BLaER1 (cell line): ENCODE results near the gene TTC7B.

Experiments used
- H3K27ac ChIP-seq: shearing (Covaris generic); formaldehyde crosslinking; 2 replicates; pipeline ENCODE4 v1.8.1; 2022
- H3K27me3 ChIP-seq: shearing (Covaris generic); formaldehyde crosslinking; 2 replicates; pipeline ENCODE4 v1.8.1; 2022
- H3K36me3 ChIP-seq: shearing (Covaris generic); formaldehyde crosslinking; 2 replicates; pipeline ENCODE4 v1.8.1; 2022
- H3K4me1 ChIP-seq: shearing (Covaris generic); formaldehyde crosslinking; 2 replicates; pipeline ENCODE4 v1.8.1; 2022
- H3K4me2 ChIP-seq: shearing (Covaris generic); formaldehyde crosslinking; 2 replicates; pipeline ENCODE4 v1.8.1; 2022
- H3K4me3 ChIP-seq: shearing (Covaris generic); formaldehyde crosslinking; 2 replicates; pipeline ENCODE4 v1.8.1; 2022
- H3K9ac ChIP-seq: shearing (Covaris generic); formaldehyde crosslinking; 2 replicates; pipeline ENCODE4 v1.8.1; 2022
- H3K9me3 ChIP-seq: shearing (Covaris generic); formaldehyde crosslinking; 2 replicates; pipeline ENCODE4 v1.8.1; 2022
- H4K20me1 ChIP-seq: shearing (Covaris generic); formaldehyde crosslinking; 2 replicates; pipeline ENCODE4 v1.8.1; 2022
- Cebpa-rat ChIP-seq: shearing (Covaris generic); IDR thresholded peaks from 2 replicates; pipeline ENCODE4 v1.8.1; 2022

TTC7B gene

GRCh38 chr14:90507428-90507827 lies 308.8 kb downstream of the TTC7B start:
- Histone ChIP-seq H3K27me3 (no peaks in the 10 kb centered on the region), H3K4me2 (peak overlapping the region; percentile 77; the same call in 1 of the 2 replicates), H3K36me3 (no peaks in the 10 kb centered on the region), H4K20me1 (no peaks in the 10 kb centered on the region), H3K4me1 (peaks cover 68% of the 10 kb centered on the region), H3K9me3 (no peaks in the 10 kb centered on the region), H3K27ac (no peak overlapping the region), H3K9ac (no peak overlapping the region), H3K4me3 (no peak overlapping the region)
- TF ChIP-seq Cebpa-rat, result no peak

GRCh38 chr14:90506748-90507147 lies 309.5 kb downstream of the TTC7B start:
- Histone ChIP-seq H3K9me3 (no peaks in the 10 kb centered on the region), H3K4me2 (no peak overlapping the region), H3K4me1 (peaks cover 61% of the 10 kb centered on the region), H3K4me3 (no peak overlapping the region), H3K9ac (no peak overlapping the region), H3K27me3 (no peaks in the 10 kb centered on the region), H4K20me1 (no peaks in the 10 kb centered on the region), H3K27ac (no peak overlapping the region), H3K36me3 (no peaks in the 10 kb centered on the region)
- TF ChIP-seq Cebpa-rat, result no peak

GRCh38 chr14:90505531-90505930 lies 310.7 kb downstream of the TTC7B start:
- Histone ChIP-seq H4K20me1 (no peaks in the 10 kb centered on the region), H3K4me1 (peaks cover 49% of the 10 kb centered on the region)
- TF ChIP-seq Cebpa-rat, result no peak

GRCh38 chr14:90504643-90505042 lies 311.6 kb downstream of the TTC7B start:
- no peaks in the 10 kb centered on the region for H3K27me3 ChIP-seq
- TF ChIP-seq Cebpa-rat, result no peak
- H3K9me3 ChIP-seq, result no peaks in the 10 kb centered on the region
- no peak overlapping the region for H3K4me2 ChIP-seq
- no peak overlapping the region for H3K4me3 ChIP-seq
- H3K27ac ChIP-seq, result no peak overlapping the region
- H3K36me3 ChIP-seq, result no peaks in the 10 kb centered on the region
- H3K4me1 ChIP-seq, result peaks cover 40% of the 10 kb centered on the region
- H4K20me1 ChIP-seq, result no peaks in the 10 kb centered on the region
- H3K9ac ChIP-seq, result no peak overlapping the region

More at GRCh38 chr14:90505531-90505930, 310.7 kb downstream of the TTC7B start:
- no peak overlapping the region for H3K9ac ChIP-seq
- no peak overlapping the region for H3K4me3 ChIP-seq
- H3K27ac ChIP-seq, result 0 out of 2 replicates have a peak overlapping the region, but pooled peaks have one; percentile 7
- H3K4me2 ChIP-seq, result peak overlapping the region; percentile 21; the same call in 1 of the 2 replicates
- H3K9me3 ChIP-seq, result no peaks in the 10 kb centered on the region
- no peaks in the 10 kb centered on the region for H3K36me3 ChIP-seq
- H3K27me3 ChIP-seq, result no peaks in the 10 kb centered on the region

GRCh38 chr14:90503582-90503981 lies 312.6 kb downstream of the TTC7B start:
- no peaks in the 10 kb centered on the region for H3K36me3 ChIP-seq
- no peaks in the 10 kb centered on the region for H3K9me3 ChIP-seq
- H3K4me2 ChIP-seq, result no peak overlapping the region
- no peak overlapping the region for H3K27ac ChIP-seq
- H3K9ac ChIP-seq, result no peak overlapping the region
- peaks cover 30% of the 10 kb centered on the region for H3K4me1 ChIP-seq
- no peaks in the 10 kb centered on the region for H3K27me3 ChIP-seq
- no peak overlapping the region for H3K4me3 ChIP-seq
- H4K20me1 ChIP-seq, result no peaks in the 10 kb centered on the region
- no peak for TF ChIP-seq Cebpa-rat

GRCh38 chr14:90502760-90503159 lies 313.5 kb downstream of the TTC7B start:
- Histone ChIP-seq H3K27me3 (no peaks in the 10 kb centered on the region), H3K9me3 (no peaks in the 10 kb centered on the region), H3K4me1 (peaks cover 22% of the 10 kb centered on the region), H4K20me1 (no peaks in the 10 kb centered on the region), H3K36me3 (no peaks in the 10 kb centered on the region), H3K27ac (no peak overlapping the region), H3K9ac (no peak overlapping the region), H3K4me3 (no peak overlapping the region), H3K4me2 (no peak overlapping the region)
- no peak for TF ChIP-seq Cebpa-rat

GRCh38 chr14:90500665-90501370 lies 315.4 kb downstream of the TTC7B start:
- no peak overlapping the region for H3K4me3 ChIP-seq

GRCh38 chr14:90499908-90500664 lies 316.1 kb downstream of the TTC7B start:
- no peaks in the 10 kb centered on the region for H3K36me3 ChIP-seq
- no peaks in the 10 kb centered on the region for H4K20me1 ChIP-seq
- no peak overlapping the region for H3K27ac ChIP-seq
- no peak overlapping the region for H3K4me2 ChIP-seq
- H3K9ac ChIP-seq, result no peak overlapping the region
- H3K9me3 ChIP-seq, result no peaks in the 10 kb centered on the region
- peaks cover 6% of the 10 kb centered on the region; the same call in 1 of the 2 replicates for H3K4me1 ChIP-seq
- H3K4me3 ChIP-seq, result no peak overlapping the region
- TF ChIP-seq Cebpa-rat, result no peak
- no peaks in the 10 kb centered on the region for H3K27me3 ChIP-seq

More at GRCh38 chr14:90500665-90501370, 315.4 kb downstream of the TTC7B start:
- Histone ChIP-seq H3K9ac (no peak overlapping the region), H3K36me3 (no peaks in the 10 kb centered on the region), H3K4me2 (no peak overlapping the region), H4K20me1 (no peaks in the 10 kb centered on the region), H3K27me3 (no peaks in the 10 kb centered on the region), H3K4me1 (peaks cover 14% of the 10 kb centered on the region), H3K9me3 (no peaks in the 10 kb centered on the region), H3K27ac (no peak overlapping the region)
- no peak for TF ChIP-seq Cebpa-rat

GRCh38 chr14:90499121-90499520 lies 317.1 kb downstream of the TTC7B start:
- no peak overlapping the region for H3K27ac ChIP-seq
- TF ChIP-seq Cebpa-rat, result no peak
- H3K4me1 ChIP-seq, result no peaks in the 10 kb centered on the region
- no peak overlapping the region for H3K4me2 ChIP-seq
- no peaks in the 10 kb centered on the region for H3K27me3 ChIP-seq
- H3K9me3 ChIP-seq, result no peaks in the 10 kb centered on the region
- H3K36me3 ChIP-seq, result no peaks in the 10 kb centered on the region
- H3K9ac ChIP-seq, result no peak overlapping the region
- no peaks in the 10 kb centered on the region for H4K20me1 ChIP-seq
- H3K4me3 ChIP-seq, result no peak overlapping the region

- H3K27me3 ChIP-seq, result no peaks in the 10 kb centered on the region
- no peaks in the 10 kb centered on the region for H3K4me1 ChIP-seq
- H3K9ac ChIP-seq, result no peak overlapping the region
- no peaks in the 10 kb centered on the region for H4K20me1 ChIP-seq
- TF ChIP-seq Cebpa-rat, result no peak
- H3K27ac ChIP-seq, result no peak overlapping the region
- H3K4me3 ChIP-seq, result no peak overlapping the region
- no peaks in the 10 kb centered on the region for H3K36me3 ChIP-seq
- no peaks in the 10 kb centered on the region for H3K9me3 ChIP-seq
- no peak overlapping the region for H3K4me2 ChIP-seq
Observed at GRCh38 chr14:90498198-90498597, 318.0 kb downstream of the TTC7B start.
